ENCODE results near the gene FAM186B.

- TF ChIP-seq CTCF (IDR thresholded peaks at IDR 0.05; ENCODE audit: insufficient read depth, low read depth, low read length) (no peak), EZH2 (IDR thresholded peaks at IDR 0.05; ENCODE audit: insufficient read depth, low read length) (no peak)
Measured at GRCh38 chr12:49641748-49642369, 36.4 kb upstream of the FAM186B start.
